Tongue (tissue), 2 donors: ENCODE measurements around the gene GJE1. TPM values are rescaled to one million over a fixed set of nuclear protein-coding genes. Genes with fewer than 3 reads are reported as not detected.
"Not testable (repeated sequence)": the region's sequence is repeated elsewhere in the genome, so short reads cannot be mapped to it uniquely, and the experiment has no call there.

Experiments
- DNase-seq: peaks from one replicate; pipeline ENCODE4 v3.0.0-alpha.2; 2015
- total RNA-seq: library from RNA; depleted of rRNA; stranded (reverse); fragments of >200 nt; gene quantifications from one replicate; pipeline ENCODE4 v1.2.3, GENCODE V29; 2014

GJE1 gene, protein sequence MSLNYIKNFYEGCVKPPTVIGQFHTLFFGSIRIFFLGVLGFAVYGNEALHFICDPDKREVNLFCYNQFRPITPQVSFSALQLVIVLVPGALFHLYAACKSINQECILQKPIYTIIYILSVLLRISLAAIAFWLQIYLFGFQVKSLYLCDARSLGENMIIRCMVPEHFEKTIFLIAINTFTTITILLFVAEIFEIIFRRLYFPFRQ
- not detected for total RNA-seq

- DNase-seq: no peak
Measured at GRCh38 chr6:142132625-142133024, at the start of gene GJE1. Gene GJE1, plus strand, starts transcription at chr6:142132925. Its CDS starts 234 bp downstream, at chr6:142133159.

- no peak for DNase-seq
Measured at GRCh38 chr6:142087950-142088857, 44.5 kb upstream of the GJE1 start.

- peak; percentile 43 for DNase-seq
Measured at GRCh38 chr6:142088858-142089216, 43.9 kb upstream of the GJE1 start.

- not testable (repeated sequence) for DNase-seq
Measured at GRCh38 chr6:142104820-142105219, 27.9 kb upstream of the GJE1 start.

DNA sequence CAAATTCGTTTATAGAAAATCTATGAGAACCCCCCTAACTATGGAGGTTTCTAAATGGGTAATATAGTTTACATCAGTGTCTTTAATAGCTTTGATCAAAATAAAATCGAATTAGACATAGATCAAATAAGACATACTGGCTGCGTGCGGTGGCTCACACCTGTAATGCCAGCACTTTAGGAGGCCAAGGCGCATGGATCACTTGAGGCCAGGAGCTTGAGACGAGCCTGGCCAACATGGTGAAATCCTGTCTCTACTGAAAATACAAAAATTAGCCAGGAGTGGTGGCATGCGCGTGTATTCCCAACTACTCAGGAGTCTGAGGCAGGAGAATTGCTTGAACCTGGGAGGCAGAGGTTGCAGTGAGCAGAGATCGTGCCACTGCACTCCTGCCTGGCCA is 21.9 kb upstream of the GJE1 start:
- DNase-seq: not testable (repeated sequence)

- DNase-seq: peak; percentile 86
Measured at GRCh38 chr6:142112451-142113061, 20.2 kb upstream of the GJE1 start.

DNA sequence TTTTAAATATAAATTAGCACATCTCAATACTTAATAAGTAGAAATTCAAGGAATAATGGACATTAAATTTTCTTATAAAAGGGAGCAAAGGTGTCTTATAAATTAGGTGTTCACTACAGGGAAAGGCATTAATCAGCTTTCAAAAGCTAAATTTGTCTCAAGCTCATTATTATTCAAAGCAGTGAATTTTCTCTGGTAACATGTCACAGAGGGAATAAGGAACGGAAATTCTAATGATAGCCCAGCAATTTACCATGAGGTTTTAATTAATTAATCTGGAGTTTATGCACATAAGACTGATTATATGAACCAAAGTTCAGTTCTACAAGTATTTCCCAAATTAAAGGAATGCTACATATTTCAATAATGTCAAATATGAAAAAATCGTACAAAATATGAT is 15.4 kb upstream of the GJE1 start:
- DNase-seq: no peak

DNA sequence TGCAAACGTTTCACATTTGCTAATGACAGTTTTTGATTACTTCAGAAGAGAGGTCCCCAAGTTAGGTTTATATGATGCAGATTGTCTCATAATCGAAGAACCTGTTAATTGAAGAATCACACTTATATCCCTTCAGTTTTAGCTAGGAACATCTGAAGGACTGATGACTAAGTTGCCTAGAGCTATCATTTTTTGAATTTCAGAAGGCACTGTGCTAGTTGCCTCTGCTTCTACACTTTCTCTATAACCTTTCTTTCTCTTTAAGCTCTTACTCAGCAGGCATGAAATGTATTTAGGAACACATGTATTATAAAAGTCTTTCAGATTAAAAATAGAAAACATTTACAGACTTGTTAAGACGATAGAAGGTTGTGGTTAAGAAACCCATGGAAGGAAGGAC is 14.4 kb upstream of the GJE1 start:
- no peak for DNase-seq

- no peak for DNase-seq
Measured at GRCh38 chr6:142118925-142119324, 13.8 kb upstream of the GJE1 start.

GRCh38 chr6:142121342-142121741 is 11.4 kb upstream of the GJE1 start:
- DNase-seq: no peak

GRCh38 chr6:142130814-142131213 is 1.9 kb upstream of the GJE1 start:
- DNase-seq: no peak

DNA sequence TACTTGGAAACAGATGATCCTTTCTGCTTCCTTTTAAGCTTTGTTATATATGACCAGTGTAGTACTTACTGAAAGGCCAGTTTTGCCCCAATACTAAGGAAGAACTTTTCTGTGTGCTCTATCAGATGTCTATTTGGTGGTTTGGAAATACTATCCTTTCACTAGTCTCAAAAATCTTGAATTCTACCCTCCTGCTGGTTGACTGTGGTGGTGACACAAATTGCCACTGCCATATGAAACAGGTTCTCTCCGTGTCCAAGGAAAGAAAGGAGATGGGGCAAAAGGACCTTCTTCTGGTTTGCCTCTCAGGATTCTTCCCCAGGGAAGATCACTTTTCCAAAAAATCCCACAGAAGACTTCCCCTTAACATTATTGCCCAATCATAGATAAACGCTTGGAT is 6.2 kb downstream of the GJE1 start:
- no peak for DNase-seq

DNA sequence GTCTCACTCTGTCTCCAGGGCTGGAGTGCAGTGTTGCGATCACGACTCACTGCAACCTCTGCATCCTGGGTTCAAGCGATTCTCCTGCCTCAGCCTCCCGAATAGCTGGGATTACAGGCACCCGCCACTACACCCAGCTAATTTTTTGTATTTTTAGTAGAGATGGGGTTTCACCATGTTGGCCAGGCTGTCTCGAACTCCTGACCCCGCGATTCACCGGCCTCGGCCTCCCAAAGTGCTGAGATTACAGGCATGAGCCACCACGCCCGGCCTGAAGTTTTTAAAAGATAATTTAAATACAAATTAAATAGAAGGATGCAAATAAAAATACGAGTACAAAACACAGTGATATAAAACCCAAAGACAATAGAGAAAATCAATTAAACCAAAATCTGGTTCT is 8.8 kb downstream of the GJE1 start:
- not testable (repeated sequence) for DNase-seq

GRCh38 chr6:142146828-142147662 is 14.3 kb downstream of the GJE1 start, which contains the start of the genes NMBR and VTA1:
Gene NMBR, minus strand, starts transcription at chr6:142147122. Its CDS starts 58,464 bp downstream, at chr6:142088658.
Gene VTA1, plus strand, starts transcription at chr6:142147263. Its CDS starts 25 bp downstream, at chr6:142147288.
- peak; percentile 100 for DNase-seq

- DNase-seq: no peak
Measured at GRCh38 chr6:142152746-142153145, 20.0 kb downstream of the GJE1 start.

DNA sequence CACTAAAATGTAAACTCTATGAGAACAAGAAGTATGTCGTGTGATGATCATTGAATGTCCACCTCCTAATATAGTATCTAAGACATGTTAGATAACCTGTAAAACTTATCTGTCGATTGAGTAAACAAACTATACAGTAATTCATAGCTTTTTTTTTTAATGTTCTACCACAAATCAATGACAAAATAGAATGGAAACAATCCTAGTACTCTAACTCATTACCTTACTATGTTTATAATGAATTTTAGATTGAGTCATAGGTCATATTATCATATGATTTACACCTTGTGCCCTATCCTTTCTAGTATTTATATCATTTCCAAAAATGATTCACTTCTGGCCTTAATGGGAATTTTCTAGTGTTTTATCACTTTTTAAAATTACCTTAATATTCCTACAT is 20.5 kb downstream of the GJE1 start:
- DNase-seq: no peak

DNA sequence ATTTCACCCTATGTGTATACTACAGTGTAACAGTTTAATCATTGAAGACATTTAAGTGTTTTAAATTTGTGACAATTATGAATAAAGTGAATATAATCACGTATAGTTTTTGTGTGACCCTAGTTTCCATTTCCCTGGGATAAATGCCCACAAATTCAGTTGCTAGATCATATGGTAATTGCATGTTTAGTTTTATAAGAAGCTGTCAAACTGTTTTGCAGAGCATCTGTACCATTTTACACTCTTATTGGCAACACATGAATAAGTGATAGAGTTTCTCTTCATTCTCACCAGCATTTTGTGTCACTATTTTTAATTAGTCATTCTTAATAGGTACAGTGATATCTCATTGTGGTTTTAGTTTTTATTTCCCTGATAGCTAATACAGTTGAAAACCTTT is 21.6 kb downstream of the GJE1 start:
- DNase-seq: no peak

DNA sequence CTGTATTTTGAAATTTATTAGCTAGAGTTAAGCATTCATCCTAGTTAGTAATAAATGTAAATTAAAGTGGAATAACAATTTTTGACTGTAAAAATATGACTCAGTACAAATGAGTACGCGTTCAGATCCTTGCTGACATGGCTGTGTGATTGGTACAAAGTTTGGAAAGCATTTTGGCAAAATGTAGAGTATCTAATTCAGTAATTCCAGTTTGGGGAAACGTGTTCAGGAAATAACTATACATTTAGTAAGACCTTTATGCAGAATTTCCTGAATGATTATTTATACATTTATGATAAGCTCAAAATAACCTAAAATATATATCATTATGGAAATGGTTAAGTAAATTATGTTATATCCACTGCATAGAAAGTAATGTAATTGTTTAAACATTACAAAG is 22.4 kb downstream of the GJE1 start:
- DNase-seq: no peak

DNA sequence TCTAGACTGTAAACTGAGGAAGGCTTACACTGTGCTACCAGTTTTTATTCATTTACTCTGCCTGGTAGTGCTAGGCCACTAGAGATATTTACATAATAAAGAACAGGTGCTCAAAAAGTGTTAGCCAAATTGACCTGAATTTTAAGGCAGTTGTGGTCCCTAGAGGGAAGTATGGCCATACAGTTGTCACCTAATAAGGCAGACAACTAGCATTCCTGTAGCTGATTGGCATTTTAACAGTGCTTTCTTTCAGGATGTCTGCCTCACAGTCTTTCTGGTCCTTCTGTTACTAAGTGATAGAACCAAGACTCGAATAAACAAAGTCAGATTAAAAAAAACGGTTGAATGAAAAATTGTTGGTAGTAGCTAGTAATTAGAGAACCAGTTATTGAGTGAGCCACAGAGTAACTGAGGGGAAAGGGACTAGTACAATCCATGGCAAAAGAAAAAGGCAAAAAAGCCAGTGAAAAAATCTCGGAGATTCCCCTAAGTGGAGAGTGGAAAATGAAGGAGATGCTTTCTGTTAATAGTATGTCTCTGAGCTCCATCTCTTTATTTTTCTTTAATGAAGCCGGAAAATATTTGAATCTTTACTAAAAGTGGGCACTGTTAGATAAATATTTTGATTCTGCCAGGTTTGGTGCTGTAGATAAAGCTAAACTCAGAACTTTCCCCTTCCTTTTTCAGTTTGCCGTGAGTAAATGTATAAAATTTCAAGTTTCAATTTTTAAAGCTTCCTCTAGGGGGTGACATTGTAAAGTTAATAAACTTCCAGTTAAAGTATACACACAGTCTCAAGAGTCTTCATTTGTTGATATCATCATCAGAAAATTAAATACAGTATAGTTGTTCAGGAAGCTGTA is 23.4 kb downstream of the GJE1 start:
- DNase-seq: peak; percentile 46

- not testable (repeated sequence) for DNase-seq
Measured at GRCh38 chr6:142156758-142157068, 24.0 kb downstream of the GJE1 start.

DNA sequence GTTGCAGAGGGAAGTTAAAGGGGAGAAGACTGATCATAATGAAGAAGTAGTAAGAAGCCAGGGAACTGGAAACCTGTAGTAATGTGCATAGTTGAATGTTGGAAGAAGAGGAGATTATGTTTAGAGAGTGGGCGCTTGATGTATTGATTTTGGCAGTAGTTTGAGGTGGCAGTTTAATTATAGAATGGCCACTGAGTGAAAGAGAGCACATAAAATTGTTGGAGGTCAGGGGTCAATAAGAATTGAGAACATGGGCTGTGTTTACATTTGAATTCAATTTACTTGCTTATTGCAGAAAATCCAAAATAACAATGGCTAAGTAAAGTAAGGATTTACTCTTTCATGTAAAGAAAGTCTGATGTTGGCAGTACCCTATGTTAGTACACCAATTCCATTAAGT is 30.1 kb downstream of the GJE1 start:
- no peak for DNase-seq
